IPS DF 6.9 (cell line): ENCODE measurements around the gene CHMP2A.
"Not testable (repeated sequence)": the region's sequence is repeated elsewhere in the genome, so short reads cannot be mapped to it uniquely, and the experiment has no call there.

ENCODE experiments used
- DNase-seq: peaks from one replicate; pipeline ENCODE4 v3.0.0-alpha.2; 2013; ENCODE audit warnings: low read depth, low spot score
- H3K27ac ChIP-seq: one replicate; pipeline ENCODE4 v1.5.1; 2013; ENCODE audit warnings: low read length, control low read depth
- H3K27me3 ChIP-seq: 2 replicates; pipeline ENCODE4 v1.6.1; 2013; ENCODE audit warnings: mild to moderate bottlenecking, low read length; ENCODE audit not compliant: control insufficient read depth, insufficient read depth
- H3K36me3 ChIP-seq: 2 replicates; pipeline ENCODE4 v1.6.1; 2013; ENCODE audit warnings: low read length; ENCODE audit not compliant: control insufficient read depth, insufficient read depth
- H3K4me1 ChIP-seq: 2 replicates; pipeline ENCODE4 v1.6.1; 2013; ENCODE audit warnings: low read length; ENCODE audit not compliant: control insufficient read depth, insufficient read depth
- H3K4me3 ChIP-seq: 2 replicates; pipeline ENCODE4 v1.5.1; 2013; ENCODE audit warnings: mild to moderate bottlenecking, low read length
- H3K9me3 ChIP-seq: 2 replicates; pipeline ENCODE4 v1.6.1; 2013; ENCODE audit warnings: low read length, inconsistent platforms; ENCODE audit not compliant: control insufficient read depth, insufficient read depth
- WGBS: extraction: QIAGEN DNeasy Blood & Tissue Kit; methylation state at CpG from one replicate; pipeline ENCODE4 v1.1.7; 2013; ENCODE audit warnings: mixed read lengths, missing lambda C conversion rate; ENCODE audit not compliant: insufficient read length, insufficient coverage; 5-methylcytosine and 5-hydroxymethylcytosine counted together

The CHMP2A gene

GRCh38 chr19:58544591-58545285 lies 10.2 kb downstream of the CHMP2A start:
- Histone ChIP-seq H3K4me3 (peak overlapping the region; percentile 93), H3K27me3 (no peaks in the 10 kb centered on the region; the same call in 1 of the 2 replicates), H3K9me3 (no peaks in the 10 kb centered on the region), H3K36me3 (peaks cover 35% of the 10 kb centered on the region), H3K27ac (no peak overlapping the region), H3K4me1 (no peaks in the 10 kb centered on the region)
- no peak for DNase-seq
- WGBS = no CpG with 5 or more reads among the region's 92 CpGs

- Histone ChIP-seq H3K27ac (peak within 1 kb of the TSS; percentile 2), H3K4me1 (no peaks in the 10 kb centered on the region), H3K36me3 (peaks cover 27% of the 10 kb centered on the region), H3K4me3 (peak within 1 kb of the TSS; percentile 93), H3K9me3 (no peaks in the 10 kb centered on the region), H3K27me3 (no peaks in the 10 kb centered on the region; the same call in 1 of the 2 replicates)
- no CpG with 5 or more reads among the region's 73 CpGs for WGBS
- DNase-seq = peak; percentile 89
Observed at GRCh38 chr19:58543826-58544590, 10.9 kb downstream of the CHMP2A start, which contains the start of gene TRIM28. Gene TRIM28 (plus strand): TSS chr19:58544064. CDS start chr19:58544758, 694 bp downstream.

DNA sequence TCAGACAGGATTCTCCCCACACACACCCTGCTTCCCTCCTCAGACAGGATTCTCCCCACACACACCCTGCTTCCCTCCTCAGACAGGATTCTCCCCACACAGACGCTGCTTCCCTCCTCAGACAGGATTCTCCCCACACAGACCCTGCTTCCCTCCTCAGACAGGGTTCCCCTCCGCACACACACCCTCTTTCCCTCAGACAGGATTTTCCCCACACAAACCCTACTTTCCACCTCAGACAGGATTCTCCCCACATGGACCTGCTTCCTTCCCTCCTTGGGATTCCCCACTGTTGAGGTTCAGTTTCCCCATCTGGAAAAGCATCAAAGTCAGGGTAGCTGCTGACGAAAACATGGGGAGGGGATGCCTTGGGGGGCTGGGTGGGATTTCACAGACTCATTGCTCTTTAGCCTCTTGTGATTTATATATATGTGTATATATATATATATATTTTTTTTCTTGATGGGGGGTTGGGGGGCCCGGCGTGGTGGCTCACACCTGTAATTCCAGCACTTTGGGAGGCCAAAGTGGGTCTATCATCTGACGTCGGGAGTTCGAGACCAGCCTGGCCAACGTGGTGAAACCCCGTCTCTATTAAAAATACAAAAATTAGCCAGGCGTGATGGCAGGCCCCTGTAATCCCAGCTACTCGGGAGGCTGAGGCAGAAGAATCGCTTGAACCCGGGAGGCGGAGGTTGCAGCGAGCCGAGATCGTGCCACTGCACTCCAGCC lies 12.1 kb downstream of the CHMP2A start:
- DNase-seq, H3K27ac ChIP-seq, H3K4me1 ChIP-seq, H3K4me3 ChIP-seq, H3K27me3 ChIP-seq, H3K9me3 ChIP-seq: not testable (repeated sequence)
- H3K36me3 ChIP-seq = peaks cover 15% of the 10 kb centered on the region
- WGBS = no CpG with 5 or more reads among the region's 18 CpGs

DNA sequence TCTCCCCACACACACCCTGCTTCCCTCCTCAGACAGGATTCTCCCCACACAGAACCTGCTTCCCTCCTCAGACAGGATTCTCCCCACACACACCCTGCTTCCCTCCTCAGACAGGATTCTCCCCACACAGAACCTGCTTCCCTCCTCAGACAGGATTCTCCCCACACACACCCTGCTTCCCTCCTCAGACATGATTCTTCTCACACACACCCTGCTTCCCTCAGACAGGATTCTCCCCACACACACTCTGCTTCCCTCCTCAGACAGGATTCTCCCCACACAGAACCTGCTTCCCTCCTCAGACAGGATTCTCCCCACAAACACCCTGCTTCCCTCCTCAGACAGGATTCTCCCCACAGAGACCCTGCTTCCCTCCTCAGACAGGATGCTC lies 15.7 kb downstream of the CHMP2A start:
- not testable (repeated sequence) for H3K9me3 ChIP-seq, H3K4me1 ChIP-seq, H3K4me3 ChIP-seq, H3K27ac ChIP-seq, H3K27me3 ChIP-seq, H3K36me3 ChIP-seq, DNase-seq

DNA sequence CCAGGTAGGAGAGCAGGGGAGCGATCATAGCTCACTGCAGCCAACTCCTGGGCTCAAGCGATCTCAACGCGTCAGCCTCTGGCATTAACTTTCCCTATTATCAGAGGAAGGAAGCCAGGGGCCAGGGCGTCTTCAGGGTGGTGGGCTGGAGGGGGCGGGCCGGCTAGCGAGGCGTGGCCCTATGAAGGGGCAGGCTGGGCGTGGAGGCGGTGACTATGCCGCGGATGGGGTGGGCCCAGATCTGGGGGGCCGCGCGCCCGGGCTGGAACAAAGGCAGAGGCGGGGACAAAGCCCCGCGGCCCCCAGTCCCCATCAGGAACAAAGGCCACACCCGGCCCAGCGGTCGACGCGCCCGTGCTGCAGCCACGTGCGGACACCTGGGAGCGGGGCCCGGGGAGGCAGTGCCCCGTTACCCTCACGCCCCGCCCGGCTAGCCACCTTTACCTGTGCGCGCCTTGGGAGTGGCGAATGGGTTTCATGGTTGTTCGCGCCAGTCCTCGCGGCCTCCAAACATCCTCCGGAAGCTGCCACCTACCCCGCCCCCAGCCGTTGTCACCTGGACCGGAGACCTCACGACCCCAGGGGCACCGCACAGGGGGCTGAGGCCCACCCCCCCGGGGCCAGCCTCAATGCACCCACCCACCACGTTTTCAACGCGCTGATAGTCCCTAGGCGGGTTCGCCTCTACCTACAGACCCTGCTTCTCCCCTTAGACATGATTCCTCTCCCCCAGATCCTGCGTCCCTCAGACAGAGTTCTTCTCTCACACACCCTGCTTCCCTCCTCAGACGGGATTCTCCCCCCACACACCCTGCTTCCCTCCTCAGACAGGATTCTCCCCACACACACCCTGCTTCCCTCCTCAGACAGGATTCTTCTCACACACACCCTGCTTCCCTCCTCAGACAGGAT lies 16.4 kb downstream of the CHMP2A start:
- peak; percentile 63 for DNase-seq
- no peaks in the 10 kb centered on the region for H3K4me1 ChIP-seq
- no peaks in the 10 kb centered on the region; the same call in 1 of the 2 replicates for H3K27me3 ChIP-seq
- no peaks in the 10 kb centered on the region for H3K9me3 ChIP-seq
- peak overlapping the region; percentile 23; the same call in 1 of the 2 replicates for H3K4me3 ChIP-seq
- no peaks in the 10 kb centered on the region for H3K36me3 ChIP-seq
- H3K27ac ChIP-seq = no peak overlapping the region
- WGBS = no CpG with 5 or more reads among the region's 55 CpGs

GRCh38 chr19:58536852-58537798 lies 17.8 kb downstream of the CHMP2A start:
- no peak overlapping the region for H3K27ac ChIP-seq
- no peaks in the 10 kb centered on the region for H3K4me1 ChIP-seq
- no CpG with 5 or more reads among the region's 8 CpGs for WGBS
- H3K9me3 ChIP-seq = no peaks in the 10 kb centered on the region
- no peak overlapping the region for H3K4me3 ChIP-seq
- no peak for DNase-seq
- H3K36me3 ChIP-seq = no peaks in the 10 kb centered on the region
- H3K27me3 ChIP-seq = no peaks in the 10 kb centered on the region

- H3K27ac ChIP-seq = no peak overlapping the region
- no peak for DNase-seq
- H3K4me3 ChIP-seq = no peak overlapping the region
- no peaks in the 10 kb centered on the region for H3K9me3 ChIP-seq
- H3K36me3 ChIP-seq = no peaks in the 10 kb centered on the region
- no peaks in the 10 kb centered on the region for H3K4me1 ChIP-seq
- no peaks in the 10 kb centered on the region for H3K27me3 ChIP-seq
- no CpG with 5 or more reads among the region's 3 CpGs for WGBS
Observed at GRCh38 chr19:58535857-58536256, 19.0 kb downstream of the CHMP2A start.

DNA sequence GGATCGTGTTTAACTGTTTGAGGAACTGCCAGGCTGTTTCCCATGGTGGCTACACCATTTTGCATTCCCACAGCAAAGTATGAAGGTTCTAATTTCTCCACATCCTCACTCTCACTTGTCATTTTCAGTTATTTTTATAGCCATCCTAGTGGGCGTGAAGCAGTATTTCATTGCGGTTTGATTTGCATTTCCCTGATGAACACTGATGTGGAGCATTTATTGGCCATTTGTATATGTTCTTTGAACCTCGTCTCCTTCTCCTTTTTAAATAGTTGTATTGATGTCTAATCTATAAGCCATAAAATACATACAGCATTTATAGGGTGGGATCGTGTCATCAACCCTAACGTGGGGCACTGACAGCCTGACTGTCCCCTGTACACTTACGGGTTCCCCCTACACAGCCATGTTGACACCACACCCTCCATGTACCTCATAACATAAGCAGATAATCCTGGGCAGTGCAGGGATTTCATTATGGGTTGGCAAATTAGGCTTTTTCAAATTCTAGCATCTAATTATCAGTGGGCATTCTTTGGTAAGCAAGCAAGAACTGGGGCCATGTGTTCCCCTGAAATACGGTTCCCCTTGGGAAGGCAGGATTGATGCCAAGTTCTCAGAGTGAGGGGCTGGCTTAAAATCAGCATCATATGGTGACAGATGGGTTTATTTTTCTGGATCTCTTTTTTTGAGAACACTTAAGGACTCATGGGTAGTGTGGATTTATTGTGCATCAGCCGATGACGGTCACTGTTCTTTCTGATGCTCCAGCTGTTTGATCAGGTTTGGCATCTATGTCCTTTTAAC lies 23.7 kb downstream of the CHMP2A start:
- H3K36me3 ChIP-seq = no peaks in the 10 kb centered on the region
- H3K4me3 ChIP-seq = no peak overlapping the region
- H3K9me3 ChIP-seq = no peaks in the 10 kb centered on the region
- H3K27ac ChIP-seq = no peak overlapping the region
- DNase-seq = no peak
- WGBS = no CpG with 5 or more reads among the region's 10 CpGs
- H3K4me1 ChIP-seq = no peaks in the 10 kb centered on the region
- H3K27me3 ChIP-seq = no peaks in the 10 kb centered on the region

GRCh38 chr19:58529405-58529804 lies 25.5 kb downstream of the CHMP2A start:
- no peaks in the 10 kb centered on the region for H3K36me3 ChIP-seq
- no peaks in the 10 kb centered on the region for H3K27me3 ChIP-seq
- H3K9me3 ChIP-seq = no peaks in the 10 kb centered on the region
- H3K4me3 ChIP-seq = no peak overlapping the region
- DNase-seq = no peak
- H3K27ac ChIP-seq = no peak overlapping the region
- no peaks in the 10 kb centered on the region for H3K4me1 ChIP-seq
- WGBS = no CpG with 5 or more reads among the region's 3 CpGs
